ENCODE data around the gene MAP1B. TPM values are rescaled to one million over a fixed set of nuclear protein-coding genes. Genes with fewer than 3 reads are reported as not detected.

The MAP1B gene
- total RNA-seq, 1 donor from 2014 or later = 1,059 TPM

DNA sequence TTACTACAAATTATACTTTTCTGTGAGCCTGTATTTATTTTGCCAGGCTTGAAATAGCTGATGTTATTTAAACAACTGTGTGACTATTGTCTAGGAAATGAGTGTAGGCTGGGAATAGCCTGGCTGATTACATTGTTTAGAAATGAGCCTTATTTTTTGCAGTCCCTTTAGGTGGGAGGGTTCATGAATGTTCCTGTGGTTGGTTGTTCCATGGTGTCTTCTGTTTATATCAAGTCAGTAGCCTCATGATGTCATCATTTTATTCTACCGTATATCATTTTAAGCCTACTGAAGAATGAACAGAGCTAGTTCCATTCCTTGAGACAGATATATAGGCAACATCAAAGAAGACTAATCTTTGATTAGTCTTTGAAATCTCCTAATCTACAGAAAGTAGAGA is 53.1 kb downstream of the MAP1B start:
- intact Hi-C loops (cut with DNase I) = no loop called here
- TF ChIP-seq, protein P1, sequence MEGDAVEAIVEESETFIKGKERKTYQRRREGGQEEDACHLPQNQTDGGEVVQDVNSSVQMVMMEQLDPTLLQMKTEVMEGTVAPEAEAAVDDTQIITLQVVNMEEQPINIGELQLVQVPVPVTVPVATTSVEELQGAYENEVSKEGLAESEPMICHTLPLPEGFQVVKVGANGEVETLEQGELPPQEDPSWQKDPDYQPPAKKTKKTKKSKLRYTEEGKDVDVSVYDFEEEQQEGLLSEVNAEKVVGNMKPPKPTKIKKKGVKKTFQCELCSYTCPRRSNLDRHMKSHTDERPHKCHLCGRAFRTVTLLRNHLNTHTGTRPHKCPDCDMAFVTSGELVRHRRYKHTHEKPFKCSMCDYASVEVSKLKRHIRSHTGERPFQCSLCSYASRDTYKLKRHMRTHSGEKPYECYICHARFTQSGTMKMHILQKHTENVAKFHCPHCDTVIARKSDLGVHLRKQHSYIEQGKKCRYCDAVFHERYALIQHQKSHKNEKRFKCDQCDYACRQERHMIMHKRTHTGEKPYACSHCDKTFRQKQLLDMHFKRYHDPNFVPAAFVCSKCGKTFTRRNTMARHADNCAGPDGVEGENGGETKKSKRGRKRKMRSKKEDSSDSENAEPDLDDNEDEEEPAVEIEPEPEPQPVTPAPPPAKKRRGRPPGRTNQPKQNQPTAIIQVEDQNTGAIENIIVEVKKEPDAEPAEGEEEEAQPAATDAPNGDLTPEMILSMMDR (IDR thresholded peaks at IDR 0.05) = no peak

DNA sequence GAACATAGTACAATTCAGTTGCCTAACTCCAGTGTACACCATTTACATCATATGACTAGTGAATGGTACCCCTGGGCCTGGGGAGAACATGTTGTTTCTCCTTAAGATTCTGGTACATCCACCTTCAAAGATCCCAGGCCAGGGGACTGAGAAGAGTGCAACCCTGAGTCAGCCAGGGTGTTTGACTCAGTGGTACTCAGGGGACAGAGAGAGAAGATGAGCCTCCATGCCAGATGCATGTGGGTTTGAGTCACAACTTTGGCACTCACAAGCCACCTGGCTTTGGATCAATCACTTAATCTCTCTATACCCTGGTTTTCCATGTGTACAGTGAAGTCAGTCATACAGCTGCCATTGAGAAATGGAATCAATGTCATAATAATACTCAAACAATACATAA is 53.7 kb downstream of the MAP1B start:
- intact Hi-C loops (cut with DNase I) = no loop called here
- Histone ChIP-seq H3K27me3 (no peaks in the 10 kb centered on the region), H3K9me3 (no peaks in the 10 kb centered on the region), H3K36me3 (peaks cover 0 to 4% of the 10 kb centered on the region in 2 donors), H3K4me3 (no peak overlapping the region), H3K4me1 (peaks cover 21 to 60% of the 10 kb centered on the region in 2 donors), H3K27ac (peak overlapping the region; percentile 93 to 95)
- TF ChIP-seq, protein P1 (IDR thresholded peaks at IDR 0.05) = no peak
- DNase-seq (ENCODE audit: low spot score in 2 of 2) = peak in 1 of 2 donors; percentile 60

More for the DNA sequence above, 53.1 kb downstream of the MAP1B start:
- peaks cover 23 to 65% of the 10 kb centered on the region in 2 donors for H3K4me1 ChIP-seq
- peak in 1 of 2 donors; percentile 41 for DNase-seq (ENCODE audit: low spot score in 2 of 2)
- no peaks in the 10 kb centered on the region for H3K9me3 ChIP-seq
- H3K4me3 ChIP-seq = no peak overlapping the region
- peak overlapping the region; percentile 93 to 95 for H3K27ac ChIP-seq
- no peaks in the 10 kb centered on the region for H3K27me3 ChIP-seq
- H3K36me3 ChIP-seq = no peaks in the 10 kb centered on the region

DNA sequence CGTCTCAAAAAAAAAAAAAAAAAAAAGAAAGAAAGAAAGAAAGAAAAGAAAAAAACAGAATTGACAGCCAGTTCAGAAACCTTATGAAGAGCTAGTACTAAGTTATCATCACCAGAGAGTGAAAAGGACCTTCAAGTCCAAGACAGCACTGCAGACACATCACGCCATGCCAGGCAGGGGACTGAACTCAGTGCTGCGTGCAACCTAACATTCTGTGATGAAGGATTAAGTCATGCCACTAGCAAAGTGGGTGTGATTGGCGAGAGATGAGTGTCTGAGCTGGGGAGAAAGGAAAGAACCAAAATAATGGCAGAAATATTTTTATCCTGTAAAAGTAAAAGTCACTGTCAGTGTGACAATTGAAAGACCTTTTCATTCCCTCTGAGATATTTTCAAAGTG is 54.7 kb downstream of the MAP1B start:
- H3K36me3 ChIP-seq = peaks cover 0 to 6% of the 10 kb centered on the region in 2 donors
- TF ChIP-seq, protein P1 (IDR thresholded peaks at IDR 0.05) = no peak
- no peaks in the 10 kb centered on the region for H3K9me3 ChIP-seq
- DNase-seq (ENCODE audit: low spot score in 2 of 2) = peak in 1 of 2 donors; percentile 64
- intact Hi-C loops (cut with DNase I) = no loop called here
- H3K4me1 ChIP-seq = peaks cover 19 to 61% of the 10 kb centered on the region in 2 donors
- H3K27me3 ChIP-seq = no peaks in the 10 kb centered on the region
- H3K4me3 ChIP-seq = no peak overlapping the region
- peak overlapping the region; percentile 93 to 95 for H3K27ac ChIP-seq

DNA sequence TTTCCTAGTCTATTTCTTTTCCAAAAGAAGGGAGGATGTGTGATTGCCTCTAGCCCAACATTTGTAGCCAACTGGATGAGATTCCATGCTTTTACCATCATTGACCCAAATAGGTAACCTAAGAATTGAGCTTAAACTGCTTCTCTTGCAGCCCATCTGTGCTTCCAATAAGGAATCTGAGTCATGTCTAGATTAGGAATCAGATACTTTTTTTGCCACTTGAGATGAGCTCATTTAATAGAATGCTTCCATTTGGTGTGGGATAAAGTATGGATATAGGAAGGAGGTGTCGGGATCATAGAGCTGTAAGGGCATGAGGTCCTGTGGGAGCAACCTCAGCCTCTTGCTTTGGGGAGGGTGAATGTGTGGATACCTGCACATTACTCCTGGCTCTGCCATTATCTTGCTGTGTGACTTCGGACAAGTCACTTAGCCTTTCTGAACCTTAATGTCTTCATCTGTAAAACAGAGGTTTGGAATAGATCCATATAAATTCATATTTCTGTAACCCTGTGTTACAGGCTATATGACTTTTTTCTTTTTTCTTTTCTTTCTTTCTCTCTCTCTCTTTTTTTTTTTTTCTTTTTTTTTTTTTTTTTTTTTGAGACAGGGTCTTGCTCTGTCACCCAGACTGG is 56.2 kb downstream of the MAP1B start:
- H3K27me3 ChIP-seq = no peaks in the 10 kb centered on the region
- intact Hi-C loops (cut with DNase I) = no loop called here
- no peak overlapping the region for H3K4me3 ChIP-seq
- peaks cover 23 to 64% of the 10 kb centered on the region in 2 donors for H3K4me1 ChIP-seq
- H3K27ac ChIP-seq = peak overlapping the region; percentile 72 to 93
- peaks cover 0 to 6% of the 10 kb centered on the region in 2 donors for H3K36me3 ChIP-seq
- DNase-seq (ENCODE audit: low spot score in 2 of 2) = peak in 1 of 2 donors; percentile 3
- H3K9me3 ChIP-seq = no peaks in the 10 kb centered on the region
- TF ChIP-seq, protein P1 (IDR thresholded peaks at IDR 0.05) = no peak

DNA sequence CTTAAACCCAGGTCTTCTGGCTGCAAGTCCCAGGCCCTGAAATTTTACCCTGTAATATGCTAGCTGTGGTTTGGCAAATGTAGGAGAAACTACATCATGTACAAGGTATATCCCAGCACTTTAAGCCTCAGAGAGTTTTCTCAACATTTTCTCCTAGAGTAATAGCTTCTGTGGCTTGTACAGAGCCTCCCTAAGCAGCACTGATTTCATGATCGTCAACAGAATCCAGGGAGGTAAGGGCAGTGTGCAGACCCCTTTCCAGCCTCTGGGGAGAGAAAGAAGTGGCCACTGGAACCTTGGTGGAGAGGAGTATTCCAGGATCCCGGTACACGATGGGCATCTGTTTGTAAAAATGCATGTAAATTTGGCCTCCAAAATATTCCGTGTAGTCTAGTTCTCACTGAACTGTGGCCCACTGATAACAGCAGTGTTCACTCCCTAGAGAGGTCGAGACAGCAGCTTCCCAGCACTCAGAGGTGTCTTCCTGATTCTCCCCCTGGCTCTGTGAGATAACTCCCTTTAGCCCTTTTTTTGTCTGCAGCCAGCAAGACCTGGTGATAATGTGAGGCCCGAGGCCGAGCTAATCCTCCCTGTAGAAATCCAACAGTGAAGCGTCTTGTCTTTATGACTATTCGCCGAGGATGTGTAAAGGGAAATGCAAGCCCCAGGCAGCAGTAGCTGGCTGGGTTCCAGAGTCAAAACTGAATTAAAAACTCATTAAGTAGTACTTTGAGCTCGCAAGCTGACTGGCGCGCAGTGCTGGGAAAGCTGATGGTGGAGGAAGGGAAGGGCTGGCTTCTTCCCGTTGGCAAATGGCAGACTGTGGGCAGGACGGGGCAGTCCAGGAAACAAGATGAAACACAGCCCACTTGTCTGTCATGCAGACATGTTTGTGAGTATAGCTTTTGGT is 59.0 kb downstream of the MAP1B start:
- DNase-seq (ENCODE audit: low spot score in 2 of 2) = peak in 1 of 2 donors; percentile 75

More for the DNA sequence above, 59.0 kb downstream of the MAP1B start:
- intact Hi-C loops (cut with DNase I) = no loop called here
- H3K36me3 ChIP-seq = peaks cover 0 to 6% of the 10 kb centered on the region in 2 donors
- TF ChIP-seq, protein P1 (IDR thresholded peaks at IDR 0.05) = no peak
- H3K27ac ChIP-seq = peak overlapping the region; percentile 80 to 93
- H3K4me1 ChIP-seq = peaks cover 13 to 54% of the 10 kb centered on the region in 2 donors
- H3K4me3 ChIP-seq = peak overlapping the region; percentile 7 to 19
- H3K9me3 ChIP-seq = no peaks in the 10 kb centered on the region
- no peaks in the 10 kb centered on the region for H3K27me3 ChIP-seq
